Nephron (organoid): ENCODE measurements around the gene CFD.
"Not testable (repeated sequence)": the region's sequence is repeated elsewhere in the genome, so short reads cannot be mapped to it uniquely, and the experiment has no call there.

Experiments used
- H3K27ac Mint-ChIP-seq, 3 experiments: 2 replicates each; pipeline ENCODE4 v1.8.0; 2020; ENCODE audit warnings: mixed read lengths in 3 of 3, mild to moderate bottlenecking in 2 of 3, moderate library complexity in 1 of 3
- H3K27me3 Mint-ChIP-seq: 2 replicates; pipeline ENCODE4 v1.8.0; 2021; ENCODE audit warnings: low read depth, mild to moderate bottlenecking, moderate library complexity, mixed read lengths
- H3K36me3 Mint-ChIP-seq: 2 replicates; pipeline ENCODE4 v1.8.0; 2020; ENCODE audit warnings: low read depth, mixed read lengths
- H3K4me1 Mint-ChIP-seq: 2 replicates; pipeline ENCODE4 v1.8.0; 2020; ENCODE audit warnings: mixed read lengths
- H3K4me3 Mint-ChIP-seq, 3 experiments: 2 replicates each; pipeline ENCODE4 v1.8.0; 2020; ENCODE audit warnings: mild to moderate bottlenecking in 3 of 3, mixed read lengths in 3 of 3, moderate library complexity in 2 of 3
- H3K9me3 Mint-ChIP-seq: 2 replicates; pipeline ENCODE4 v1.8.0; 2020; ENCODE audit warnings: mixed read lengths
- CTCF ChIP-seq, 3 experiments: fragments of 200-600 bp; sonication (generic); IDR thresholded peaks; one replicate each; pipeline ENCODE4 v1.5.0; 2021; ENCODE audit warnings: antibody characterized with exemption in 3 of 3; ENCODE audit not compliant: unreplicated experiment in 3 of 3

The CFD gene

DNA sequence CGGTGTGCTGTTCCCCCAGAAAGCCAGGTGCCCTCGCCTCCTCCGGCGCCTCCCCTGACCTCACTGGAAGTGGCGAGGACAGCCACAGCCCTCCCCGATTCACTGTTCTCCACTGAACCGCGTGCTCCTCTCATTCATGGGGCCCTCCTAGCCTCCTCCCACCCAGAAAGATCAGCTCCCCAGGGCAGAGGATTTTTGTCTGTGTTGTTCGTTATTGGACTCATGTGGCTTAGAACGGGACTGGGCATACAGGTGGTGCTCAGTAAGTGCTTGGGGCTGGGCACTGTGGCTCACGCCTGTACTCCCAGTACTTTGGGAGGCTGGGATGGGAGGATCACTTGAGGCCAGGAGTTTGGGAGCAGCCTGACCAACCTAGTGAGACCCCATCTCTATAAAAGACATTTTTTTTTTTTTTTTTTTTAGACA, 14.9 kb upstream of the CFD start:
- peaks cover 3% of the 10 kb centered on the region for H3K9me3 Mint-ChIP-seq
- peak overlapping the region in 2 of 3 experiments; percentile 40 to 62 for H3K4me3 Mint-ChIP-seq
- H3K36me3 Mint-ChIP-seq: no peaks in the 10 kb centered on the region
- H3K27me3 Mint-ChIP-seq: peaks cover 53% of the 10 kb centered on the region
- no peak for TF ChIP-seq CTCF (IDR thresholded peaks at IDR 0.05; ENCODE audit: unreplicated experiment in 3 of 3)
- H3K4me1 Mint-ChIP-seq: peaks cover 5% of the 10 kb centered on the region
- H3K27ac Mint-ChIP-seq: no peak overlapping the region

- H3K4me3 Mint-ChIP-seq: no peak overlapping the region
- no peak overlapping the region for H3K27ac Mint-ChIP-seq
- TF ChIP-seq CTCF (IDR thresholded peaks at IDR 0.05; ENCODE audit: unreplicated experiment in 3 of 3): no peak
- peaks cover 52% of the 10 kb centered on the region for H3K27me3 Mint-ChIP-seq
- no peaks in the 10 kb centered on the region for H3K36me3 Mint-ChIP-seq
- H3K4me1 Mint-ChIP-seq: peaks cover 5% of the 10 kb centered on the region
- peaks cover 3% of the 10 kb centered on the region for H3K9me3 Mint-ChIP-seq
These were observed 13.6 kb upstream of the CFD start for GRCh38 chr19:845707-846521.

GRCh38 chr19:848386-848921, 11.0 kb upstream of the CFD start:
- Mint-ChIP-seq H3K27ac (no peak overlapping the region), H3K9me3 (no peaks in the 10 kb centered on the region), H3K4me3 (no peak overlapping the region), H3K36me3 (no peaks in the 10 kb centered on the region), H3K4me1 (no peaks in the 10 kb centered on the region), H3K27me3 (peaks cover 36% of the 10 kb centered on the region)
- no peak for TF ChIP-seq CTCF (IDR thresholded peaks at IDR 0.05; ENCODE audit: unreplicated experiment in 3 of 3)

DNA sequence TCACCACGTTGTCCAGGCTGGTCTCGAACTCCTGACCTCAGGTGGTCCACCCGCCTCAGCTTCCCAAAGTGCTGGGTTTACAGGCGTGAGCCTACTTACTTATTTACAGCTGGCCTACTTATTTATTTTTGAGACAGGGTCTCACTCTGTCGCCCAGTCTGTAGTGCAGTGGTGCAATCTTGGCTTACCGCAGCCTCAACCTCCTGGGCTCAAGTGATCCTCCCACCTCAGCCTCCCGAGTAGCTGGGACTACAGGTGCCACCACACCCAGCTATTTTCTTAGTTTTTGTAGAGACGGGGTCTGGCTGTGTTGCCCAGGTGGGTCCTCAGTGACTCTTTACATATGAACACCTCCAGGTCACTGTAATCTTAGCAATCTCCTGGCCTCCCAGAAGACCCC, 10.3 kb upstream of the CFD start:
- H3K27me3 Mint-ChIP-seq: peaks cover 32% of the 10 kb centered on the region
- not testable (repeated sequence) for H3K4me1 Mint-ChIP-seq, H3K4me3 Mint-ChIP-seq, H3K36me3 Mint-ChIP-seq, H3K9me3 Mint-ChIP-seq, H3K27ac Mint-ChIP-seq

- H3K4me3 Mint-ChIP-seq: no peak overlapping the region
- H3K4me1 Mint-ChIP-seq: no peaks in the 10 kb centered on the region
- no peaks in the 10 kb centered on the region for H3K36me3 Mint-ChIP-seq
- peaks cover 22% of the 10 kb centered on the region for H3K27me3 Mint-ChIP-seq
- no peak for TF ChIP-seq CTCF (IDR thresholded peaks at IDR 0.05; ENCODE audit: unreplicated experiment in 3 of 3)
- no peak overlapping the region for H3K27ac Mint-ChIP-seq
- H3K9me3 Mint-ChIP-seq: no peaks in the 10 kb centered on the region
These were observed 9.1 kb upstream of the CFD start for GRCh38 chr19:850221-850978.

- H3K27ac Mint-ChIP-seq: no peak overlapping the region
- no peaks in the 10 kb centered on the region for H3K4me1 Mint-ChIP-seq
- H3K36me3 Mint-ChIP-seq: no peaks in the 10 kb centered on the region
- H3K9me3 Mint-ChIP-seq: no peaks in the 10 kb centered on the region
- H3K27me3 Mint-ChIP-seq: peaks cover 17% of the 10 kb centered on the region
- TF ChIP-seq CTCF (IDR thresholded peaks at IDR 0.05; ENCODE audit: unreplicated experiment in 3 of 3): no peak
- H3K4me3 Mint-ChIP-seq: no peak overlapping the region
These were observed 8.5 kb upstream of the CFD start for GRCh38 chr19:850979-851335.
